Measurements from ENCODE around the gene SNX19.

SNX19 gene

DNA sequence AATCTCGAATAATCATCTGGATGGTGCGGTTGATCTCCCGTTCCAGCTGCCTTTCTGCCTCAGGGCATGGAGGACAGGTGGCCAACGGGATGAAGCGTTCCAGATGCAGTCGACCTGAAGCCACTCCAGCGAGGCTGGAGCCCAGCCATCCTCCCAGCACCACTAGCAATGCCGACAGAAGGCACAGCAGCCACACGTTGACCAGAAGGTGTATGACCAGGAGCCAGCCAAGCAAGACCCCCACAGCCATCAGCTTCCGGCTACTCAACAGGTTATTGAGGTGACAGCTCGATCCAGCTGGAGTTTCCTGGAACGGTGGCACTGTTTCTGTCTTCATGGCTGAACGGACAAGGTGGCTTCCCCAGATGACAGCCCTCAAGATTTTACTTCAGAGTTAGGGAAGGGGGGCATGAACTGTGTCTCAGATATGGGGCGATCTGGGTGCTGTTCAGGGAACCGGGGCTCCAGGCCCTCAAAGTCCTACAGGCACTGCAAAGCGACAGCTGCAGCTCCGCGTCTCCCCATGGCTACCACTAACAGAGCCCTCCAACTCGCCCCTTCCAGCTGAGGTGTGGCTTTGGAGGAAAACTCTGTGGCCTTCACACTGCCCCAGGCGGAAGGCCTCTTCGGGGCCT lies 559 bp downstream of the SNX19 start:
- H3K4me3 ChIP-seq (ENCODE audit: low read length) = peak overlapping the region; percentile 74
- no peak for DNase-seq (ENCODE audit: low read depth)
- TF ChIP-seq, protein P1, sequence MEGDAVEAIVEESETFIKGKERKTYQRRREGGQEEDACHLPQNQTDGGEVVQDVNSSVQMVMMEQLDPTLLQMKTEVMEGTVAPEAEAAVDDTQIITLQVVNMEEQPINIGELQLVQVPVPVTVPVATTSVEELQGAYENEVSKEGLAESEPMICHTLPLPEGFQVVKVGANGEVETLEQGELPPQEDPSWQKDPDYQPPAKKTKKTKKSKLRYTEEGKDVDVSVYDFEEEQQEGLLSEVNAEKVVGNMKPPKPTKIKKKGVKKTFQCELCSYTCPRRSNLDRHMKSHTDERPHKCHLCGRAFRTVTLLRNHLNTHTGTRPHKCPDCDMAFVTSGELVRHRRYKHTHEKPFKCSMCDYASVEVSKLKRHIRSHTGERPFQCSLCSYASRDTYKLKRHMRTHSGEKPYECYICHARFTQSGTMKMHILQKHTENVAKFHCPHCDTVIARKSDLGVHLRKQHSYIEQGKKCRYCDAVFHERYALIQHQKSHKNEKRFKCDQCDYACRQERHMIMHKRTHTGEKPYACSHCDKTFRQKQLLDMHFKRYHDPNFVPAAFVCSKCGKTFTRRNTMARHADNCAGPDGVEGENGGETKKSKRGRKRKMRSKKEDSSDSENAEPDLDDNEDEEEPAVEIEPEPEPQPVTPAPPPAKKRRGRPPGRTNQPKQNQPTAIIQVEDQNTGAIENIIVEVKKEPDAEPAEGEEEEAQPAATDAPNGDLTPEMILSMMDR (conservative IDR thresholded peaks at IDR 0.05; ENCODE audit: low read depth, low read length) = no peak

DNA sequence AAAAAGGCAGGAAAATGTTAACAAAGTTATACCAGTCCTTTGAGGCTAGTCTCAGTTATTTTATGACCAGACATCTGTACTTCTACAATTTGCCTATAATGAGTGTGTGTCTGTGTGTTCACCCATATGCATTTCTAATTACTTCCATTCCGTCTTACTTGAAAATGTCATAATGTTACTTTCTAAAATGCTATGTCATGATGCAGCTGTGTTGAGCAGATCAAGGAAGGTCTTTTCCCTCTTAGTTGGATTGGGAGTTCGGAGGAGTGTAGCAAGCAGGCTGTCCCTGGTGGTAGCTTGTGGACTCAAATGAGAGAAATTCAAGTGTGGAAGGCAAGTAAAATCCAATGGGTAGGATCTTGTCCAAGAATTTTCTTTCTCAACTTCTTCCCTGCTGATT lies 3.0 kb downstream of the SNX19 start:
- no peak overlapping the region for H3K4me3 ChIP-seq (ENCODE audit: low read length)
- TF ChIP-seq, protein P1 (conservative IDR thresholded peaks at IDR 0.05; ENCODE audit: low read depth, low read length) = no peak
- no peak for DNase-seq (ENCODE audit: low read depth)

DNA sequence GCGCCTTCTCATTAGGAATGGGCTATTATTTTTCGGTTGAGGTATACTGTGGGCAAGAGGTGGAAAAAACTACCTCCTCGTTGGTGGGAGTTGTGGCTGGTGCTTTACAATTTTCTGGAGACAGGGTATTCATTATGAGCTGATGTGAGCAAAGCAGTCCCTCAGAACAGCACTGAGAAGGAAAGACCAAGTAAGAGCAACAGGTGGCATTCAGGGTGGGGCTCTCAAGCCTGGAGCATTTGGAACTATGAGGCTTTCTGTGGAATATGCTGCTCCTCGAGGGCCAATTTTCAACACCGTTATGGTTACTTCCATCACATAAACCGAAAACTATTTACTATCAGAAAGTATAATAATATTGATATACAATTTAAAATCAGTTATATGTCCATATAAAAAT lies 3.7 kb downstream of the SNX19 start:
- DNase-seq (ENCODE audit: low read depth) = no peak
- TF ChIP-seq, protein P1 (conservative IDR thresholded peaks at IDR 0.05; ENCODE audit: low read depth, low read length) = no peak
- H3K4me3 ChIP-seq (ENCODE audit: low read length) = no peak overlapping the region

DNA sequence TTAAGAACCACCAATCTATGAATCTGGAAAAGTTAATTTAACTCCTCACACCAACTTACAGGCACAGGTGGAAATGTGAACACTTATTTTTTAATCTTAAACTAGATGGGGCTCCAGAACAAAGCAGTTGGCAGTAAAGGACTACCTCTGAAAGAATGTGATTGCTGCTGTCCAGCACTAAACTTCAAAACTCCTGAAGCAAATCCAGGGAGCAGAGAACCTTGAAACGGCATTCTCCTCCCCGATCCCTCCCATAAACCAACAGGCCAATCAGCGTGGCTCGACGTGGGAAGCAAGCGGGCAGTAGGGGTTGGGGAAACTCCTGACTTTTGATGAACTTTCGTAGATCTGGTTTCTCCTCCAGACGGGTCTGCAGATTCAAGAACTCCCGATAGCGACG lies 5.0 kb downstream of the SNX19 start:
- H3K4me3 ChIP-seq (ENCODE audit: low read length) = no peak overlapping the region
- no peak for DNase-seq (ENCODE audit: low read depth)
- TF ChIP-seq, protein P1 (conservative IDR thresholded peaks at IDR 0.05; ENCODE audit: low read depth, low read length) = no peak

DNA sequence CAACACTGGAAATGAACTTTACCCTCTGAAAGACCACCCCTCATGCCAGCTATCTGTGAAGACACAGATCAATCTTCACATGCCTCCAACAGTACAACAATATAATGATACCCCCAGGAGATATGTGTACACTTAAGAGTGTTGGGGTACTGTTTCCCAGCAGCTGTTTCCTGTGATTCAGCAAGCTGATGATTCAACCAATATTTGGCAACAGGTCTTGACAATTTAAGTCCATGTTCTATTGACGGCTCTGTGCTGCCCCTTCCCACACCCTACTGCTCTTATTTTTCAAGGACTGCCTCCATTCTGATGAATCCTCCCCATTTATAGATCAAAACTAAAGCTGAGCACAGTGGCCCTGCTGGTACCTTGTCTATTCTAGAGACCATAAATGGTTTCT lies 6.6 kb downstream of the SNX19 start:
- H3K4me3 ChIP-seq (ENCODE audit: low read length) = no peak overlapping the region
- no peak for DNase-seq (ENCODE audit: low read depth)
- TF ChIP-seq, protein P1 (conservative IDR thresholded peaks at IDR 0.05; ENCODE audit: low read depth, low read length) = no peak

DNA sequence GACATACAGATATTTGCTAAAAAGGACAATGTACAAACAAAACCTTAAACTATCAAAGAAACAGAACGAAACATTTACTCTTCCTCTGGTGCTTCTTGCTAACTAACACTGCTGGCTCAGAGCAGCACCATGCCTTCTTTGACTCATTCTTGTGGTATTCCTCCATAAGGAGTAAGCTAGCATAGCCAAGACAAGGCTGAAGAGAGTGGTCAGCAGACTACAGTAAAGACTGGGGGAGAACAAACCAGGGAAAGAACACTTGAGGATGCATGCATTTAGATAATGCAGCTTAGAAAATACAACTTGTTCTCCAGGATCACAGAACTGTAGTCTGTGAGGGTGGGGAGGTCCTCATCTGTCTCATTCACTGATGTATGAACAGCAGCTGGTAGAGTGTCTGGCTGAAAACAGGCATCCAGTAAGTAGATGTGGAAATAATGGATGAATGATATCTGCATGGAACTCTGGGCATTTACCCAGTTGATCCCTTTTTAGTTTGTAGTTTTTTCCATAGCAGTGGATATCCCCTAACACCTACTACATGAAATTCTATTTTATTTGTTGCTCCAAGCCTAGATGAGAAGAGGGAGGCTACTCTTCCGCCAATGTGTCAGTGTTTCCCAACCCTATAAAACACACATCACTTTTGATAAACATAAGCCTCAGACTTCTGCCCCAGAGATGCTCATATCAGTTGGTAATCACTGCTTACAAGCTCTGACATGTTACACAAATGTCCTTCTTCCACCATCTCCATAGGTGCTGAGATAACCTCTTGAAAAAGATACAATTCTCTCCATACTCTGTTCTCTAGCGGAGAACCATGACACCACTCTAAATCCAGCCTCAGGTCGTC lies 7.3 kb downstream of the SNX19 start:
- TF ChIP-seq, protein P1 (conservative IDR thresholded peaks at IDR 0.05; ENCODE audit: low read depth, low read length) = no peak
- DNase-seq (ENCODE audit: low read depth) = peak; percentile 70

DNA sequence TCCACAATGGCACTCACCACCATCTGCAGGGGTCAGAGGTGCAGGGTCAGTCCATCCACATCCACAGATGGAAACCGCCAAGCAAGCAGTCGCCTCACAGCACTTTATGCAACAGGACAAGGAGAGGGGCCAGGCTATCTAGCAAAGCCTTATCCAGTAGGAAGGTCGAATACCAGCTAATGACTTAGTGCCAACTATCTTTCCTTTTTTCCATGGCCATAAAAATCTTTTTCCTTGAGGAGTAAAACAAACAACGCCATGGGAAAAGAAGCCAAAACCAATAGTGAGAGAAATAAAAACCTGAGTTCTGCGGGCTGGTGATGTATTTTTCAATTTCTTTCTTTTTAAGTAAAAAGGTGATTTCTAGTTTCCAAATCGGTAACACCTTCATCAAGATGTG lies 8.2 kb downstream of the SNX19 start:
- TF ChIP-seq, protein P1 (conservative IDR thresholded peaks at IDR 0.05; ENCODE audit: low read depth, low read length) = no peak
- no peak overlapping the region for H3K4me3 ChIP-seq (ENCODE audit: low read length)
- no peak for DNase-seq (ENCODE audit: low read depth)

More for the DNA sequence above, 7.3 kb downstream of the SNX19 start:
- no peak overlapping the region for H3K4me3 ChIP-seq (ENCODE audit: low read length)
